IPS-15b (cell line): ENCODE data around the gene MYLK2.

Source experiments
- H3K27me3 ChIP-seq: one replicate; pipeline ENCODE4 v1.6.1; 2013; ENCODE audit warnings: low read length; ENCODE audit not compliant: control insufficient read depth, insufficient read depth
- H3K36me3 ChIP-seq: one replicate; pipeline ENCODE4 v1.6.1; 2013; ENCODE audit warnings: low read length; ENCODE audit not compliant: control insufficient read depth, insufficient read depth
- H3K4me1 ChIP-seq: one replicate; pipeline ENCODE4 v1.6.1; 2013; ENCODE audit warnings: mild to moderate bottlenecking, low read length; ENCODE audit not compliant: control insufficient read depth, insufficient read depth
- H3K4me3 ChIP-seq: one replicate; pipeline ENCODE4 v1.5.1; 2013; ENCODE audit warnings: low read depth, low read length
- H3K9ac ChIP-seq: one replicate; pipeline ENCODE4 v1.6.1; 2013; ENCODE audit warnings: low read depth, mild to moderate bottlenecking, low read length
- H3K9me3 ChIP-seq: one replicate; pipeline ENCODE4 v1.6.1; 2013; ENCODE audit warnings: mild to moderate bottlenecking, low read length; ENCODE audit not compliant: control insufficient read depth, insufficient read depth

The MYLK2 gene

DNA sequence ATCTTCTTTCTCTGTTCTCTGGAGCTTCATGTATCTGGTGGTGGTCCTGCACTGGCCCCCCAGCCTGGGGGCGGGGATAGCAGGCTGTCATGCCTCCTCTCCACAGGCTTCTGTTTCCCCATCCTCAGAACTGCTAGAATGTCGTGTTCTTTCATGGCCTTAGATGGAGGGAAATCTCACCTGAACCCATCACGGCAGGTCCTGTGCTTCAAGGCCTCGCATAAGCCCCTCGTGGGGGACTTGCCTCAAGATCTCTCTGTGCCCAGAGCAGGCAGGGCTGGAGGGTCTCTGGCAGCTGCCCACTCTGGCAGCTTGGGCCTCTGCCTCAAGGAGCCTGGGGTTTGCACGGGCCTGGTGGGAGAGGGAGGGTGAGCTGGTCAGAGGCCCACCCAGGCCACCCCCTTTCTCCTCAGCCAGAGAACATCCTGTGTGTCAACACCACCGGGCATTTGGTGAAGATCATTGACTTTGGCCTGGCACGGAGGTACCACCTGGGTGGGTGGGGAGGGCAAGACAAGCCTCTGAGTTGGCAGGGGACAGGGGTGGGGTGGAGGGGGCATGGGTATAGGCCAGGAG, 11.3 kb downstream of the MYLK2 start:
- no peaks in the 10 kb centered on the region for H3K36me3 ChIP-seq
- no peaks in the 10 kb centered on the region for H3K4me1 ChIP-seq
- no peak overlapping the region for H3K9ac ChIP-seq
- H3K9me3 ChIP-seq: no peaks in the 10 kb centered on the region
- no peaks in the 10 kb centered on the region for H3K27me3 ChIP-seq
- no peak overlapping the region for H3K4me3 ChIP-seq

DNA sequence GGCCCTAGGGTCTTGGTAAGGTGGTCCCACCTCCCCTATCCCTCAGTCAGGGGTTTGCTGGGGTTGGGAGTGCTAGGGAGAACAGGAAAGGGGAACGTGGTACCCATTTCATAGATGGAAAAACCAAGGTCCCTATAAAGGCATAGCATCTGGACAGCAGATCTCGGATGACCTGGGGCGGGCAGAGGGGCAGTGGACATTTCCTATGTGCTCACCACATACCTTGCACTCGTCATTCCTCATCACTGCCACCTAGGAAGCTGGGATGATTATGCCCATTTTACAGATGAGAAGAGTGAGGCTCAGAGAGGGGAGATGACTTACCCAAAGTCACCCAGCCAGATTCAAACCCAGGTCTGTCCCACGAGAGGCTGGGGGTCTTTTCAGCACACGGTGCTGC, 12.1 kb downstream of the MYLK2 start:
- Histone ChIP-seq H3K27me3 (no peaks in the 10 kb centered on the region), H3K9me3 (no peaks in the 10 kb centered on the region), H3K9ac (no peak overlapping the region), H3K4me3 (no peak overlapping the region), H3K4me1 (peaks cover under 1% of the 10 kb centered on the region), H3K36me3 (no peaks in the 10 kb centered on the region)

DNA sequence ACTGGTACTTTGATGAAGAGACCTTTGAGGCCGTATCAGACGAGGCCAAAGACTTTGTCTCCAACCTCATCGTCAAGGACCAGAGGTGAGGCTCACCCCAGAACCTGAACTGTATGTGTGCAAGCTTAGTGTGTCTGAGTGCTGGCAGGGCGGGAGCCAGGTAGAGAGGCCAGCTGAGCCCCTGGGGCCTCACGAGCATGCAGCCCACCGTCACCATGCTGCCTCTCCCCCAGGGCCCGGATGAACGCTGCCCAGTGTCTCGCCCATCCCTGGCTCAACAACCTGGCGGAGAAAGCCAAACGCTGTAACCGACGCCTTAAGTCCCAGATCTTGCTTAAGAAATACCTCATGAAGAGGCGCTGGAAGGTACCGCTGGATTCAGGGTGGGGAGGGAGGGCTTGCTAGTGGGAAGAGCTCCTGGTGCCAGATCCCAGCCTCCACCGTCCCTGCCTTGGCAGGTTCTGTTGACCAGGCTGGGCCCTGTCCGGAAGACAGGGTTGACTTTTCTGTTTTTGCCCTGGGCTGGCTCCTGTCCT, 12.7 kb downstream of the MYLK2 start:
- Histone ChIP-seq H3K4me3 (no peak overlapping the region), H3K27me3 (no peaks in the 10 kb centered on the region), H3K9me3 (no peaks in the 10 kb centered on the region), H3K36me3 (no peaks in the 10 kb centered on the region), H3K9ac (no peak overlapping the region), H3K4me1 (peaks cover 3% of the 10 kb centered on the region)

DNA sequence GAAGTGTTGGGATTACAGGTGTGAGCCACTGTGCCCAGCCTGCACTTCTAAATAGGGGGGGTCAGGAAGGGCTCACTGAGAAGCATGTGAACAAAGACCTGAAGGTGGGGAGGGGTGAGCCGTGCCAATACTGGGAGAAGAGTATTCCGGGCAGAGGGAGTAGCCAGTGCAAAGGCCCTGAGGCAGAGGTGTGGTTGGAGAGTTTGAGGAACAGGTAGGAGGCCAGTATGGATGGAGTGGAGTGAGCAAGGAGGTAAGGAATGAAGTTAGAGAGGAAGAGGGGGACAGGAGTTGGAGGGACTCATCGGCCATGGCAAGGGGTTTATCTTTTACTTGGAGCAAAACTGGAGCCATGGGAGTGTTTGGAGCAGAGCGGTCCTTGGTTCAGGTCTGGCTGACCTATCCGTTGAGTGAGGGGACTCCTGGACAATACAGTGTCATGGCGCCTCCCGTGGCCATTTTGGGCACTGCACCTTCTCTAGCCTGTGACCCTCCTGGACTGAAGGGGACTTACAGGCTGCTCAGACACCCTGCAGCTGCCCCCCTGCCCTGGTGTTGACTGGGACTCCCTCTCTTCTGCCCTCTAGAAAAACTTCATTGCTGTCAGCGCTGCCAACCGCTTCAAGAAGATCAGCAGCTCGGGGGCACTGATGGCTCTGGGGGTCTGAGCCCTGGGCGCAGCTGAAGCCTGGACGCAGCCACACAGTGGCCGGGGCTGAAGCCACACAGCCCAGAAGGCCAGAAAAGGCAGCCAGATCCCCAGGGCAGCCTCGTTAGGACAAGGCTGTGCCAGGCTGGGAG, 14.2 kb downstream of the MYLK2 start:
- Histone ChIP-seq H3K4me1 (peaks cover 3% of the 10 kb centered on the region), H3K9me3 (no peaks in the 10 kb centered on the region), H3K27me3 (no peaks in the 10 kb centered on the region), H3K36me3 (no peaks in the 10 kb centered on the region), H3K4me3 (no peak overlapping the region), H3K9ac (peak overlapping the region; percentile 12)

DNA sequence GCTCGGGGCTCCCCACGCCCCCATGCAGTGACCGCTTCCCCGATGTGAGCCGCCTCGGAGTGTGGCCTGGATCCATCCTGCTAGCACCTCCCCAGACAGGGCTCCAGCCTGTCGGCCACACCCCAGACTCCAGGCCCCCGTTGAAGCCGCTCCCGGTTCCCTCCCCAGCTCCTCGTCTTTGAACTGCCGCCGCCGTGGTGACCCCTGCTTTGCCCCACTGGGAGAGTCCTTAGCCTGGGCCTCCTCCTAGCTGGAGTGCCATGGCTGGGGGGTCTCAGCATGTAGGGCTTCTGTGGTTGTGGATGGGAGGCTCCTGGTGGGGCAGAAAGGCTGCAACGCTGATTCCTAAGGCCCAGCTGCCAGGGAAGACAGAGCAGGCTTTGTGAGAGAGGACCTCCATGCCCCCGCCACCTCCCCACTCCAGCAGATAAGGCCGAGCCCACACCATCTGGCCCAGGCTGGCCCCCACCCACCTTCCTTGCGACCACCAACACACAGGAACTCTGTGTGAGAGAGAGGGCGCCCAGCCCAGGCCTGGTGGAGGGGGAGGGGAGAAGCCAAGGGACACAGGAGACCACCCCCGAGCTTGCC, 14.9 kb downstream of the MYLK2 start:
- no peaks in the 10 kb centered on the region for H3K9me3 ChIP-seq
- no peaks in the 10 kb centered on the region for H3K36me3 ChIP-seq
- no peaks in the 10 kb centered on the region for H3K27me3 ChIP-seq
- H3K9ac ChIP-seq: peak overlapping the region; percentile 12
- peaks cover 3% of the 10 kb centered on the region for H3K4me1 ChIP-seq
- no peak overlapping the region for H3K4me3 ChIP-seq

DNA sequence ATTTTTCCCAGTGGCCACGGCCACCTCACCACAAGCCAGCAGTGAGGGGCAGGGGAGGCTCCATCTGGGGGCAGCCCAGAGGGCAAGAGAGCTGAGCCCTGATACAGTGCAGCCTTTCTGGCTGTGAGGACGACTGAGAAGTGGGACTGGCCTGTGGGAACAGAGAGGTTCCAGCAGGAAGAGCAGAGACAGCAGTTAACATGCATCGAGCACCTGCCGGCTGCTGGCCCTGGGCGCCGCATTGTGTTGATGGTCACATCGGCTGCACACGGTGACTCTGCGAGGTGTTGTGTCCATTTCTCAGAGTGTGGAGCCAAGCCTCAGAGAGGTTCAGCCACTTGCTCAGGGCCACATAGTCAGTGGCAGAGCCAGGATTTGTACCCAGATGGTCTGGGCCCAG, 16.4 kb downstream of the MYLK2 start:
- no peak overlapping the region for H3K4me3 ChIP-seq
- H3K4me1 ChIP-seq: peaks cover 3% of the 10 kb centered on the region
- no peaks in the 10 kb centered on the region for H3K36me3 ChIP-seq
- H3K27me3 ChIP-seq: no peaks in the 10 kb centered on the region
- no peak overlapping the region for H3K9ac ChIP-seq
- no peaks in the 10 kb centered on the region for H3K9me3 ChIP-seq

DNA sequence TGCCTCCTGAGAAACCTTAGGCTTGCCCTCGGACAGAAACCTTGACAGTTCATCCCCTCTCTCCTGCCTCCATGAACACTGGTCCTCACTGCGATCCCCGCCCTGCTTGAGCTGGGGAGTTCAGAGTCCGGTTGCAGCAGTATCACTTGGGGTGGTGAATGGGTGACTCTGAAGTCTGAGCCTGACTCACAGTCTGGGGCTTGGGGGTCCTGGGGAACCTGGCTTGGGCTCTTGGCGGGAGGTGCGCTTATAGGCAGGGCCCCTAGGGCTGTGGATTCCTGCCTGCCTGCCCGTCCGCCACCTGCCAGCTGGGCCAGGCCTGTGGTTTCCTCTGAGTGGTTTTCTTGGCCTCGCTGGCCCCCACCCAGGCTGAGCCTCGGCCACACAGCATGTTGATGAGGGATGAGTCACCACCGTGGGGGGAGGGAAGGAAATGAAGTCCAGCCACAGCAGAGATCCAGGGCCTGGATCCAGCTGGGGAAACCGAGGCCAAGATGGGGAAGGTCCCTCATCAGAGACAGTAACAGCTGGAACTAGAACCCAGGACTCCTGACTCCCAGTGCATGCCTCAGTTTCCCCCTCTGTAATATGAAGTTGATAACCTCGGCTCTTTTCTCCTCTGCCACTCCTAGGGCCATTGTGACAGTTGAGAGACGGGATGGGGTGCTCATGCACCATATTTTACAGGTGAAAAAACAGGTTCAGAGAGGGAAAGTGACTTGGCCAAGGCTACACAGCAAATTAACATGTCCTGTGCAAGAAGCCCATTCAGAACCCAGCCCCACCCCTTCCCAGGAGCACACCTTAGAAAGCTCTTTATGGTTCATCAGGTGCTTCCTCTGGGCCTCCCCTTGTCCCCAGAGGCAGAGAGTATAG, 17.1 kb downstream of the MYLK2 start:
- Histone ChIP-seq H3K36me3 (no peaks in the 10 kb centered on the region), H3K4me1 (peaks cover 3% of the 10 kb centered on the region), H3K4me3 (no peak overlapping the region), H3K9ac (no peak overlapping the region), H3K27me3 (no peaks in the 10 kb centered on the region), H3K9me3 (no peaks in the 10 kb centered on the region)

DNA sequence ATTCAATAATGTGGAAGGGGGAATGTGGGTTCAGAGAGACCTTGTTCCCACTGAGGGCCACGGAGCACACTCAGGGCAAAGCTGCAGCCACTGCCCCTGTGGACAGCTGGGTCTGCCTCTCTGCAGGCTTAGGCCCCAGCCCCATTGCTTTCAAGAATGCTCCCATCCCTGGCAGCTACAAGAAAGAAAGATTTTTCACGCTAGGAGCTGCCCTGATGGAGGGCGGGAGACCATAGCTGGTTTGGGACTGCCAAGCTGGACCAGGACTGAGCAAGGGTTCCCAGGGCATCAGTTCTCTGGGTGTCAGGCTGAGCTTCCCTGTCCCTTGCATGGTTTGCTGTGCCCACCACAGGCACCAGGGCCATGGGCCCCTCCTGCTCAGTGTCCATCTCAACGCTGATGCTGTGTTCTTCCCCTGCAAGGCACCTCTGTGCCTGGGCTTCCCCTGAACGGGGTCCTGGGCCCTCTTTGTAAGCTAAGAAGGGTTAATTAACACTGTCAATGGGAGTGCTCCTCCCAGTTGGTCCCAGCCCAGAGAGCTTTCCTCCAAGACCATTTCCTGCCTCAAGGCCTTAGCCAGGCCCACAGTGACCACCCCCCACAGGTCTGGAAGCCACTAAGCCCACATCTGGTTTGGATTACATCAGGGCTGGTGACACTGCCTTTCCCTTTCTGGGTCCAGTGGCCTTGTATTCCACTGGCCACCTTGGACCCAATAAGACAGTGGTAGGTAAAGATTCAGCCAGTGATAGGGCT, 17.9 kb downstream of the MYLK2 start:
- no peaks in the 10 kb centered on the region for H3K27me3 ChIP-seq
- H3K9ac ChIP-seq: no peak overlapping the region
- H3K4me1 ChIP-seq: peaks cover 3% of the 10 kb centered on the region
- no peaks in the 10 kb centered on the region for H3K36me3 ChIP-seq
- H3K4me3 ChIP-seq: no peak overlapping the region
- no peaks in the 10 kb centered on the region for H3K9me3 ChIP-seq

DNA sequence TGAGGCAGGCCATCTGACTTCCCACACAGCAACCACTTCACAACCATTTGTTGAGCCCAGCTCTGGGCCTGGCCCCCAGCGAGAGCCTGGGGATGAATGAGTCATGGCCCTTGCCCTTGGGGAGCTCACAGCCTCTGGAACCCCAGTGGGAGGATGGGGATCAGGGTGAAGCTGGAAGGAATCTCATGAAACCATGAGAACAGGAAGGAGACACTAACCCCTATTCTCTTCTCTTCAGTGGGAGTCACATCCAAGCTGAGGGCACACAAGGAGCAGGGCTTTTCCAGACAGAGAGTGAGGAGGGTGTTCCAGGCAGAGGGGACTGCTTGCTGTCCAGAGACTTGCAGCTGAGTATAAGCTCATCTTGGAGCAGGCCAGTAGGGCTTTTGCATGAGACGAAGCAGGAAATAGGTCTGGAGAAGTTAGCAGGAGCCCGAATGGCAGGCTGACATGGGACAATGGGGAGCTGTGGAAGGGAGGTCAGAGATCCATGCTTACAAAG, 18.8 kb downstream of the MYLK2 start:
- Histone ChIP-seq H3K4me3 (no peak overlapping the region), H3K4me1 (peaks cover 7% of the 10 kb centered on the region), H3K36me3 (no peaks in the 10 kb centered on the region), H3K9ac (no peak overlapping the region), H3K9me3 (no peaks in the 10 kb centered on the region), H3K27me3 (no peaks in the 10 kb centered on the region)

DNA sequence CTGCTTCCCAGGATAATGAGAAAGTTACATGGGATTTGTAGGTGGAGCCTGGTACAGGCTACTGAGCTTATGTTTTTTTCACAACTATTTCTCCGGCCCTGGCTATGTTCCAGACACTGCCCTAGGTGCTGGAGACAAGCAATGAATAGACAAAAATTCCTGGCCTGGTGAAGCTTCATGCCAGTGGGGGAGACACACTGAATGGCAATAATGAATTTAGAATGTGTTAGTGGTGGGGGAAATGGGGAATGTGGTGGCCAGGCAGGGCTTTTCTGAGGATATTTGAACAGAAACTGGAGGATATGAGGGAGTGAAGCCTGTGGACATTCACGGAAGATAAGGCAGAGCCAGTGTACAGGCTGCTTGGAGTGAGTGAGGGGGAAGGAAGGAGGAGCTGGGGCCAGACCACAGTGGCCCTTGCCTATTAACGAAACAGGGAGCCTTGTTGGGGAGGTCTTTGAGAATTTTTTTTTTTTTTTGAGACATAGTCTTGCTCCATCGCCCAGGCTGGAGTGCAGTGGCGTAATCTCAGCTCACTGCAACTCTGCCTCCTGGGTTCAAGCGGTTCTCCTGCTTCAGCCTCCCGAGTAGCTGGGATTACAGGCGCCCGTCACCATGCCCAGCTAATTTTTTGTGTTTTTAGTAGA, 19.6 kb downstream of the MYLK2 start:
- Histone ChIP-seq H3K36me3 (no peaks in the 10 kb centered on the region), H3K4me3 (no peak overlapping the region), H3K4me1 (peaks cover 7% of the 10 kb centered on the region), H3K27me3 (no peaks in the 10 kb centered on the region), H3K9ac (no peak overlapping the region), H3K9me3 (no peaks in the 10 kb centered on the region)
